Panc1 (cell line): ENCODE results near the gene RAMP1. TPM values are rescaled to one million over a fixed set of nuclear protein-coding genes. Genes with fewer than 3 reads are reported as not detected.

Experiments used
- ATAC-seq: fragments of 200-7000 bp; cut with Tn5 transposase; 2 replicates; pipeline ENCODE4 v1.9.1; 2020; ENCODE audit warnings: mild to moderate bottlenecking, moderate library complexity
- BruUV-seq: library from RNA; stranded (reverse); fragments of 400-500 nt; replicated peaks from 2 replicates; lab custom pipeline; 2021; lab: Mats Ljungman, UMichigan
- CTCF ChIA-PET: fragments of 300-600 bp; sonication (Branson Sonifier 250); formaldehyde crosslinking; loops from one replicate; lab custom pipeline; 2022; ENCODE audit warnings: antibody characterized with exemption; lab: Charles Lee
- POLR2A ChIA-PET: fragments of 300-600 bp; sonication (Branson Sonifier 250); formaldehyde crosslinking; loops from one replicate; lab custom pipeline; 2022; ENCODE audit warnings: antibody characterized with exemption; lab: Charles Lee
- DNase-seq: peaks from one replicate; pipeline ENCODE4 v3.0.0-alpha.2; 2010; ENCODE audit warnings: low read depth, low spot score
- H3K27ac ChIP-seq: 2 replicates; pipeline ENCODE4 v1.5.1; 2011; ENCODE audit warnings: mild to moderate bottlenecking, low read length, inconsistent platforms
- H3K27me3 ChIP-seq: fragments of 200-500 bp; sonication (Bioruptor generic); 2 replicates; pipeline ENCODE4 v1.6.0; 2014; ENCODE audit warnings: low read length, inconsistent platforms; ENCODE audit not compliant: control insufficient read depth, insufficient read depth
- H3K36me3 ChIP-seq: fragments of 200-500 bp; sonication (Bioruptor generic); 2 replicates; pipeline ENCODE4 v1.5.1; 2014; ENCODE audit warnings: inconsistent platforms, mild to moderate bottlenecking, low read length, moderate library complexity; ENCODE audit not compliant: control insufficient read depth, insufficient read depth
- H3K4me1 ChIP-seq: 2 replicates; pipeline ENCODE4 v1.5.1; 2011; ENCODE audit warnings: inconsistent platforms, mild to moderate bottlenecking, low read length, moderate library complexity; ENCODE audit not compliant: control insufficient read depth, insufficient read depth
- H3K4me3 ChIP-seq, 2 experiments: 2 replicates each; pipeline ENCODE4 v1.5.1; 2011 to 2012; ENCODE audit warnings: low read depth in 2 of 2, low read length in 2 of 2, mild to moderate bottlenecking in 2 of 2, inconsistent platforms in 1 of 2, moderate library complexity in 1 of 2
- H3K9me3 ChIP-seq: fragments of 200-500 bp; sonication (Bioruptor generic); 2 replicates; pipeline ENCODE4 v1.5.1; 2014; ENCODE audit warnings: low read depth, mild to moderate bottlenecking, inconsistent platforms, low read length, moderate library complexity; ENCODE audit not compliant: control insufficient read depth, insufficient read depth
- CTCF ChIP-seq: fragments of 450-650 bp; IDR thresholded peaks from 2 replicates; pipeline ENCODE4 v1.5.1; 2017; ENCODE audit warnings: mild to moderate bottlenecking
- POLR2AphosphoS5 ChIP-seq: IDR thresholded peaks from 2 replicates; pipeline ENCODE4 v1.6.1; 2012; ENCODE audit warnings: mild to moderate bottlenecking, low read depth, low read length, moderate library complexity
- SIN3A ChIP-seq: IDR thresholded peaks from 2 replicates; pipeline ENCODE4 v1.6.1; 2012; ENCODE audit warnings: low read depth, mild to moderate bottlenecking, low read length, moderate library complexity, borderline replicate concordance; ENCODE audit not compliant: insufficient read depth
- TCF7L2 ChIP-seq: IDR thresholded peaks from 2 replicates; pipeline ENCODE4 v1.6.1; 2011; ENCODE audit warnings: mild to moderate bottlenecking, low read depth, low read length, inconsistent platforms
- in situ Hi-C: cut with HindIII; loops from 2 replicates; pipeline ENCODE4 v1.10.0; 2016; ENCODE audit warnings: low sequenced_read_pairs, low pct_unique_long_range_greater_than_20kb
- intact Hi-C: fragments of 100-400 bp; cut with micrococcal nuclease; formaldehyde crosslinking; loops from one replicate; pipeline ENCODE4 v1.10.0; 2022; ENCODE audit not compliant: unreplicated experiment
- total RNA-seq: library from RNA; stranded (reverse); gene quantifications from one replicate; pipeline ENCODE4 v1.2.1, GENCODE V29; 2021; ENCODE audit not compliant: unreplicated experiment
- TF ChIP-seq, protein P1 (sequence below), 2 experiments: IDR thresholded peaks; 2 replicates each; pipeline ENCODE4 v1.6.1; 2011 to 2012; ENCODE audit warnings: low read depth in 2 of 2, control low read depth in 1 of 2, low read length in 1 of 2, mild to moderate bottlenecking in 1 of 2, moderate library complexity in 1 of 2; ENCODE audit not compliant: insufficient read depth in 1 of 2

The RAMP1 gene
- total RNA-seq, 1 experiment from 2014 or later = 17.6 TPM

GRCh38 chr2:237874585-237875161, 15.2 kb downstream of the RAMP1 start:
- in situ Hi-C loops (no loop called here), intact Hi-C loops (no loop called here)
- ChIA-PET POLR2A (no interaction called here), CTCF (no interaction called here)
- ATAC-seq = peak; percentile 54
- no peak for DNase-seq
- no TSS peak for BruUV-seq
- Histone ChIP-seq H3K9me3 (no peaks in the 10 kb centered on the region), H3K36me3 (no peaks in the 10 kb centered on the region), H3K27ac (no peak overlapping the region), H3K27me3 (no peaks in the 10 kb centered on the region), H3K4me3 (no peak overlapping the region), H3K4me1 (peaks cover 21% of the 10 kb centered on the region)
- TF ChIP-seq, protein P1, sequence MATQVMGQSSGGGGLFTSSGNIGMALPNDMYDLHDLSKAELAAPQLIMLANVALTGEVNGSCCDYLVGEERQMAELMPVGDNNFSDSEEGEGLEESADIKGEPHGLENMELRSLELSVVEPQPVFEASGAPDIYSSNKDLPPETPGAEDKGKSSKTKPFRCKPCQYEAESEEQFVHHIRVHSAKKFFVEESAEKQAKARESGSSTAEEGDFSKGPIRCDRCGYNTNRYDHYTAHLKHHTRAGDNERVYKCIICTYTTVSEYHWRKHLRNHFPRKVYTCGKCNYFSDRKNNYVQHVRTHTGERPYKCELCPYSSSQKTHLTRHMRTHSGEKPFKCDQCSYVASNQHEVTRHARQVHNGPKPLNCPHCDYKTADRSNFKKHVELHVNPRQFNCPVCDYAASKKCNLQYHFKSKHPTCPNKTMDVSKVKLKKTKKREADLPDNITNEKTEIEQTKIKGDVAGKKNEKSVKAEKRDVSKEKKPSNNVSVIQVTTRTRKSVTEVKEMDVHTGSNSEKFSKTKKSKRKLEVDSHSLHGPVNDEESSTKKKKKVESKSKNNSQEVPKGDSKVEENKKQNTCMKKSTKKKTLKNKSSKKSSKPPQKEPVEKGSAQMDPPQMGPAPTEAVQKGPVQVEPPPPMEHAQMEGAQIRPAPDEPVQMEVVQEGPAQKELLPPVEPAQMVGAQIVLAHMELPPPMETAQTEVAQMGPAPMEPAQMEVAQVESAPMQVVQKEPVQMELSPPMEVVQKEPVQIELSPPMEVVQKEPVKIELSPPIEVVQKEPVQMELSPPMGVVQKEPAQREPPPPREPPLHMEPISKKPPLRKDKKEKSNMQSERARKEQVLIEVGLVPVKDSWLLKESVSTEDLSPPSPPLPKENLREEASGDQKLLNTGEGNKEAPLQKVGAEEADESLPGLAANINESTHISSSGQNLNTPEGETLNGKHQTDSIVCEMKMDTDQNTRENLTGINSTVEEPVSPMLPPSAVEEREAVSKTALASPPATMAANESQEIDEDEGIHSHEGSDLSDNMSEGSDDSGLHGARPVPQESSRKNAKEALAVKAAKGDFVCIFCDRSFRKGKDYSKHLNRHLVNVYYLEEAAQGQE (IDR thresholded peaks at IDR 0.05; ENCODE audit: insufficient read depth in 1 of 2, low read depth in 2 of 2, low read length in 1 of 2) = no peak
- no peak for TF ChIP-seq TCF7L2
- TF ChIP-seq SIN3A = no peak
- TF ChIP-seq POLR2AphosphoS5 = no peak
- TF ChIP-seq CTCF = no peak

- intact Hi-C loops (no loop called here), in situ Hi-C loops (no loop called here)
- no peak overlapping the region for H3K27ac ChIP-seq
- H3K27me3 ChIP-seq = no peaks in the 10 kb centered on the region
- H3K36me3 ChIP-seq = no peaks in the 10 kb centered on the region
- H3K4me3 ChIP-seq = no peak overlapping the region
- no TSS peak for BruUV-seq
- peaks cover 21% of the 10 kb centered on the region for H3K4me1 ChIP-seq
- ChIA-PET POLR2A (interaction anchor here (0.6 kb wide), 1 partner anchor 63 kb away, joined by 6 read pairs; no protein-coding TSS in a partner anchor), CTCF (interaction anchor here (0.6 kb wide), 1 partner anchor 140 kb away, joined by 3 read pairs; no protein-coding TSS in a partner anchor)
- DNase-seq = no peak
- no peak for TF ChIP-seq SIN3A
- no peak for TF ChIP-seq CTCF
- TF ChIP-seq POLR2AphosphoS5 = no peak
- TF ChIP-seq, protein P1 (IDR thresholded peaks at IDR 0.05; ENCODE audit: insufficient read depth in 1 of 2, low read depth in 2 of 2, low read length in 1 of 2) = no peak
- no peak for TF ChIP-seq TCF7L2
- H3K9me3 ChIP-seq = no peaks in the 10 kb centered on the region
- ATAC-seq = no peak
These were observed 16.0 kb downstream of the RAMP1 start for GRCh38 chr2:237875256-237876060.
